ENCODE measurements around the gene MAN1C1.

GRCh38 chr1:25808481-25809244 is 192.1 kb downstream of the MAN1C1 start:
- TF ChIP-seq CTCF (IDR thresholded peaks at IDR 0.05) (no peak), SMAD3 (CRISPR knock-in tag; IDR thresholded peaks at IDR 0.05; ENCODE audit: borderline replicate concordance) (no peak), MYBL2 (CRISPR knock-in tag; IDR thresholded peaks at IDR 0.05) (no peak), CBFB (CRISPR knock-in tag; IDR thresholded peaks at IDR 0.05; ENCODE audit: low read depth) (no peak), AR (CRISPR knock-in tag; IDR thresholded peaks at IDR 0.05) (no peak), FOXP1 (CRISPR knock-in tag; IDR thresholded peaks at IDR 0.05; ENCODE audit: borderline replicate concordance) (no peak), ZNF138 (CRISPR knock-in tag; conservative IDR thresholded peaks at IDR 0.05) (no peak), ZNF121 (CRISPR knock-in tag; IDR thresholded peaks at IDR 0.05) (no peak), PRDM15 (CRISPR knock-in tag; IDR thresholded peaks at IDR 0.05) (no peak), FOXP4 (CRISPR knock-in tag; IDR thresholded peaks at IDR 0.05) (no peak)

Data from WTC11 (cell line).